H1 (cell line): ENCODE data around the gene SLC35G6. TPM values are rescaled to one million over a fixed set of nuclear protein-coding genes. Genes with fewer than 3 reads are reported as not detected.

ENCODE experiments used
- CTCF ChIA-PET: fragments of 300-600 bp; sonication (Branson Sonifier 250); formaldehyde crosslinking; loops from one replicate; lab custom pipeline; 2021; ENCODE audit not compliant: partially characterized antibody; lab: Charles Lee
- POLR2A ChIA-PET: fragments of 300-600 bp; sonication (Branson Sonifier 250); formaldehyde crosslinking; loops from one replicate; lab custom pipeline; 2021; ENCODE audit warnings: inconsistent platforms; ENCODE audit not compliant: partially characterized antibody; lab: Charles Lee
- DNase-seq, 2 experiments: peaks; one replicate each; pipeline versions ENCODE4 v3.0.0 to v3.0.0-alpha.2; 2010 to 2022; ENCODE audit warnings: low spot score in 2 of 2, low read depth in 1 of 2, mixed read lengths in 1 of 2
- FAIRE-seq: peaks from 2 replicates; lab custom pipeline; 2011; peaks lifted over from hg19 to GRCh38; lab: Jason Lieb, UNC
- H2AFZ ChIP-seq: 2 replicates; pipeline ENCODE4 v1.8.1; 2012; ENCODE audit warnings: low read length, inconsistent platforms
- H2AK5ac ChIP-seq: 2 replicates; pipeline ENCODE4 v1.6.1; 2013; ENCODE audit warnings: low read depth, low read length
- H2BK120ac ChIP-seq: replicated peaks from 2 replicates; pipeline ENCODE3; 2013; ENCODE audit warnings: low read depth, low read length, inconsistent platforms
- H2BK12ac ChIP-seq: 2 replicates; pipeline ENCODE4 v1.6.1; 2013; ENCODE audit warnings: low read depth, low read length
- H2BK15ac ChIP-seq: 2 replicates; pipeline ENCODE4 v1.6.1; 2013; ENCODE audit warnings: low read length
- H2BK20ac ChIP-seq: 2 replicates; pipeline ENCODE4 v1.6.1; 2013; ENCODE audit warnings: low read length
- H2BK5ac ChIP-seq: 2 replicates; pipeline ENCODE4 v1.6.1; 2013; ENCODE audit warnings: low read depth, low read length
- H3K14ac ChIP-seq: 2 replicates; pipeline ENCODE4 v1.6.1; 2013; ENCODE audit warnings: inconsistent platforms; ENCODE audit not compliant: insufficient read length
- H3K18ac ChIP-seq: 2 replicates; pipeline ENCODE4 v1.6.1; 2013; ENCODE audit warnings: low read length; ENCODE audit errors: extremely low read depth
- H3K23ac ChIP-seq: 2 replicates; pipeline ENCODE4 v1.6.1; 2013; ENCODE audit warnings: inconsistent platforms; ENCODE audit not compliant: insufficient read length
- H3K23me2 ChIP-seq: 2 replicates; pipeline ENCODE4 v1.6.1; 2013; ENCODE audit warnings: low read depth, low read length
- H3K27ac ChIP-seq: 2 replicates; pipeline ENCODE4 v1.6.1; 2011; ENCODE audit warnings: low read depth, low read length, inconsistent platforms
- H3K27me3 ChIP-seq, 4 experiments: replicated peaks in 1 of 4; 1 replicate in 1 of 4; 2 replicates in 3 of 4; pipeline versions ENCODE4 v1.6.1 to v1.8.1; 2011 to 2013; ENCODE audit warnings: low read length in 3 of 4, mild to moderate bottlenecking in 3 of 4, inconsistent platforms in 2 of 4, mixed read lengths in 2 of 4, moderate library complexity in 1 of 4; ENCODE audit not compliant: control insufficient read depth in 3 of 4, insufficient read depth in 3 of 4; ENCODE audit errors: extremely low read depth in 1 of 4
- H3K36me3 ChIP-seq, 4 experiments: 2 replicates each; pipeline versions ENCODE4 v1.6.1 to v1.8.1; 2011 to 2013; ENCODE audit warnings: mild to moderate bottlenecking in 4 of 4, low read length in 3 of 4, moderate library complexity in 2 of 4, control low read depth in 1 of 4, inconsistent platforms in 1 of 4; ENCODE audit not compliant: insufficient read depth in 4 of 4, control insufficient read depth in 2 of 4
- H3K4ac ChIP-seq: replicated peaks from 2 replicates; pipeline ENCODE3; 2013; ENCODE audit warnings: low read length, low read depth, mixed read lengths, inconsistent platforms; ENCODE audit not compliant: insufficient read length
- H3K4me1 ChIP-seq, 4 experiments: replicated peaks in 1 of 4; 1 replicate in 1 of 4; 2 replicates in 3 of 4; pipeline versions ENCODE4 v1.6.1 to v1.8.1; 2011 to 2013; ENCODE audit warnings: low read length in 3 of 4, inconsistent platforms in 2 of 4, mixed read lengths in 1 of 4; ENCODE audit not compliant: insufficient read depth in 4 of 4, control insufficient read depth in 3 of 4
- H3K4me2 ChIP-seq, 2 experiments: 2 replicates each; pipeline versions ENCODE4 v1.6.1 to v1.8.1; 2011 to 2013; ENCODE audit warnings: low read depth in 2 of 2, low read length in 2 of 2, control low read depth in 1 of 2, inconsistent platforms in 1 of 2, mild to moderate bottlenecking in 1 of 2; ENCODE audit not compliant: insufficient read depth in 1 of 2
- H3K4me3 ChIP-seq, 4 experiments: fragments of 200-600, 300-600 bp in 1 of 4; sonication (generic), shearing (Covaris generic), sonication (Bioruptor Twin) in 1 of 4; 2 replicates each; pipeline versions ENCODE4 v1.5.1 to v1.8.1; 2011 to 2016; ENCODE audit warnings: low read length in 4 of 4, low read depth in 3 of 4, control low read depth in 2 of 4, inconsistent platforms in 2 of 4, mild to moderate bottlenecking in 2 of 4, mixed read lengths in 1 of 4, moderate library complexity in 1 of 4; ENCODE audit not compliant: insufficient read depth in 2 of 4; ENCODE audit errors: extremely low read depth in 1 of 4
- H3K56ac ChIP-seq: replicated peaks from 2 replicates; pipeline ENCODE3; 2013; ENCODE audit warnings: low read depth, mild to moderate bottlenecking, mixed read lengths, low read length, inconsistent platforms; ENCODE audit not compliant: insufficient read length
- H3K79me1 ChIP-seq: 2 replicates; pipeline ENCODE4 v1.6.1; 2013; ENCODE audit warnings: low read depth, low read length, control low read depth
- H3K79me2 ChIP-seq, 2 experiments: 2 replicates each; pipeline versions ENCODE4 v1.6.1 to v1.8.1; 2012 to 2013; ENCODE audit warnings: low read length in 2 of 2, mild to moderate bottlenecking in 2 of 2, inconsistent platforms in 1 of 2; ENCODE audit not compliant: insufficient read depth in 2 of 2, control insufficient read depth in 1 of 2
- H3K9ac ChIP-seq, 4 experiments: replicated peaks in 1 of 4; 1 replicate in 1 of 4; 2 replicates in 3 of 4; pipeline versions ENCODE4 v1.6.1 to v1.8.1; 2011 to 2013; ENCODE audit warnings: low read depth in 3 of 4, low read length in 3 of 4, control low read depth in 2 of 4, mild to moderate bottlenecking in 2 of 4, moderate library complexity in 2 of 4, inconsistent platforms in 1 of 4; ENCODE audit errors: extremely low read depth in 1 of 4
- H3K9me3 ChIP-seq, 2 experiments: 2 replicates each; pipeline versions ENCODE4 v1.6.1 to v1.8.1; 2012 to 2013; ENCODE audit warnings: mild to moderate bottlenecking in 2 of 2, moderate library complexity in 2 of 2, control low read depth in 1 of 2, inconsistent platforms in 1 of 2, low read depth in 1 of 2, low read length in 1 of 2, mixed read lengths in 1 of 2; ENCODE audit not compliant: insufficient read depth in 2 of 2
- H4K20me1 ChIP-seq, 2 experiments: replicated peaks in 1 of 2; 2 replicates each; pipeline versions ENCODE3 to v1.8.1; 2011 to 2013; ENCODE audit warnings: inconsistent platforms in 2 of 2, low read length in 2 of 2, mild to moderate bottlenecking in 1 of 2; ENCODE audit not compliant: insufficient read depth in 2 of 2, control insufficient read depth in 1 of 2
- H4K5ac ChIP-seq: 2 replicates; pipeline ENCODE4 v1.6.1; 2013; ENCODE audit warnings: low read length, low read depth, mixed read lengths, inconsistent platforms; ENCODE audit not compliant: insufficient read length
- H4K8ac ChIP-seq: 2 replicates; pipeline ENCODE4 v1.8.0; 2013; ENCODE audit warnings: mild to moderate bottlenecking, moderate library complexity, low read length, inconsistent platforms; ENCODE audit not compliant: insufficient read depth; ENCODE audit errors: extremely low read depth
- H4K91ac ChIP-seq: replicated peaks from 2 replicates; pipeline ENCODE3; 2013; ENCODE audit warnings: low read length, mixed read lengths, inconsistent platforms; ENCODE audit not compliant: insufficient read length
- WGBS, 2 experiments: shearing (Covaris generic) in 1 of 2; methylation state at CpG; one replicate each; pipeline versions ENCODE4 v1.1.6 to v1.1.7; 2013 to 2015; ENCODE audit warnings: low lambda C conversion rate in 2 of 2, mixed read lengths in 2 of 2, inconsistent platforms in 1 of 2, low coverage in 1 of 2, missing lambda C conversion rate in 1 of 2; ENCODE audit not compliant: insufficient replicate concordance in 2 of 2, insufficient coverage in 1 of 2, insufficient read length in 1 of 2; ENCODE audit errors: extremely low coverage in 1 of 2, missing lambda C conversion rate in 1 of 2; 5-methylcytosine and 5-hydroxymethylcytosine counted together
- polyA plus RNA-seq, 7 experiments: library from polyadenylated mRNA; depleted of rRNA in 3 of 7; stranded (reverse) in 5 of 7; unstranded in 2 of 7; fragments of >200 nt in 5 of 7; fragments of 200-250 nt in 2 of 7; gene quantifications; 1 replicate in 5 of 7; 2 replicates in 1 of 7; 4 replicates in 1 of 7; pipeline versions ENCODE4 v1.2.1 to v1.2.3, GENCODE V29; 2011 to 2013; ENCODE audit warnings: missing spikeins in 2 of 7, mixed read lengths in 2 of 7
- total RNA-seq: library from RNA; stranded (reverse); fragmentation: NEBNext Ultra II Directional; extraction: Animal tissue kit (Norgen Biotek cat#: 25700); gene quantifications from 2 replicates; pipeline ENCODE4 v1.2.1, GENCODE V29; 2021

SLC35G6 gene
- total and polyA plus RNA-seq, 2 of the 8 experiments (the other 6 are each of a cell fraction or from before 2014, with no cell fraction given) = 0.05 TPM; not detected in 1

- no peak overlapping the region for H4K91ac ChIP-seq
- H3K27ac ChIP-seq = no peak overlapping the region
- CTCF ChIA-PET = interaction anchor here (1.0 to 1.5 kb wide), 5 partner anchors 9 to 92 kb away, joined by 3 to 8 read pairs (median 3); partner anchors contain the start of gene TNFSF13
- H2BK20ac ChIP-seq = no peak overlapping the region
- H2BK5ac ChIP-seq = no peak overlapping the region; the same call in 1 of the 2 replicates
- no peak for FAIRE-seq
- no peak overlapping the region for H3K23ac ChIP-seq
- no peak overlapping the region for H4K8ac ChIP-seq
- no peak overlapping the region for H2BK12ac ChIP-seq
- H4K20me1 ChIP-seq = peaks cover 0 to 1% of the 10 kb centered on the region in 2 experiments
- H3K27me3 ChIP-seq = no peaks in the 10 kb centered on the region
- H3K36me3 ChIP-seq = peaks cover 0 to 3% (median under 1%) of the 10 kb centered on the region in 4 experiments; a peak in 3 of 8 replicates
- H4K5ac ChIP-seq = no peak overlapping the region
- no peak overlapping the region for H3K14ac ChIP-seq
- no peaks in the 10 kb centered on the region for H3K9me3 ChIP-seq
- H3K4me3 ChIP-seq = no peak overlapping the region
- H3K4ac ChIP-seq = no peak overlapping the region
- H3K4me1 ChIP-seq = peaks cover 0 to 6% (median 3%) of the 10 kb centered on the region in 4 experiments; a peak in 4 of 7 replicates
- H3K56ac ChIP-seq = no peak overlapping the region
- 98% methylated on average over 7 of the region's 9 CpGs; no CpG with 5 or more reads in 1 of the 2 experiments for WGBS, 2 experiments
- POLR2A ChIA-PET = interaction anchor here (0.9 to 13.8 kb wide), 5 partner anchors 15 to 94 kb away, joined by 3 to 200 read pairs (median 4); partner anchors contain the start of genes POLR2A, SLC35G6, TMEM102 and TMEM256
- no peak for DNase-seq
- H3K4me2 ChIP-seq = no peak overlapping the region
- H3K79me1 ChIP-seq = peaks cover 2% of the 10 kb centered on the region; the same call in 1 of the 2 replicates
- H3K79me2 ChIP-seq = no peaks in the 10 kb centered on the region; a peak in 1 of 4 replicates
- H2BK15ac ChIP-seq = no peak overlapping the region
- no peak overlapping the region for H3K9ac ChIP-seq
- no peak overlapping the region for H2BK120ac ChIP-seq
- no peak overlapping the region for H2AK5ac ChIP-seq
- no peak overlapping the region for H3K18ac ChIP-seq
- no peaks in the 10 kb centered on the region for H3K23me2 ChIP-seq
- no peak overlapping the region for H2AFZ ChIP-seq
Observed at GRCh38 chr17:7466318-7466638, 15.0 kb upstream of the SLC35G6 start.
